Stimulated activated CD4-positive, alpha-beta T cell treated with anti-CD3 and anti-CD28 coated beads, Interleukin-12 subunit alpha, Interleukin-12 subunit beta, amount 100 ng/mL, for 48 hours (primary cell): Measurements from ENCODE around the gene DOCK4.

Source experiments
- DNase-seq, 3 donors: peaks; one replicate each; pipeline ENCODE4 v3.0.0-alpha.2; 2020; ENCODE audit warnings: low read depth in 2 of 3, low spot score in 1 of 3

The DOCK4 gene

GRCh38 chr7:112084520-112084971 is 121.7 kb downstream of the DOCK4 start:
- no peak for DNase-seq

- DNase-seq, result no peak
Measured at GRCh38 chr7:112083776-112084355, 122.3 kb downstream of the DOCK4 start.

GRCh38 chr7:112082306-112082705 is 123.9 kb downstream of the DOCK4 start:
- no peak for DNase-seq

GRCh38 chr7:112081778-112082177 is 124.4 kb downstream of the DOCK4 start:
- no peak for DNase-seq

GRCh38 chr7:112080978-112081377 is 125.2 kb downstream of the DOCK4 start:
- no peak for DNase-seq

- no peak for DNase-seq
Measured at GRCh38 chr7:112080441-112080840, 125.8 kb downstream of the DOCK4 start.

- DNase-seq, result no peak
Measured at GRCh38 chr7:112079673-112080072, 126.5 kb downstream of the DOCK4 start.

- no peak for DNase-seq
Measured at GRCh38 chr7:112079122-112079521, 127.1 kb downstream of the DOCK4 start.

- DNase-seq, result no peak
Measured at GRCh38 chr7:112076324-112076723, 129.9 kb downstream of the DOCK4 start.

- no peak for DNase-seq
Measured at GRCh38 chr7:112074464-112074863, 131.7 kb downstream of the DOCK4 start.

- DNase-seq, result no peak
Measured at GRCh38 chr7:112073530-112073929, 132.7 kb downstream of the DOCK4 start.

- no peak for DNase-seq
Measured at GRCh38 chr7:112072541-112073245, 133.5 kb downstream of the DOCK4 start.

- DNase-seq, result no peak
Measured at GRCh38 chr7:112071856-112072255, 134.3 kb downstream of the DOCK4 start.

- DNase-seq, result no peak
Measured at GRCh38 chr7:112070674-112071256, 135.4 kb downstream of the DOCK4 start.

GRCh38 chr7:112069879-112070321 is 136.3 kb downstream of the DOCK4 start:
- DNase-seq, result no peak

- DNase-seq, result no peak
Measured at GRCh38 chr7:112068967-112069366, 137.2 kb downstream of the DOCK4 start.

- no peak for DNase-seq
Measured at GRCh38 chr7:112067632-112068540, 138.3 kb downstream of the DOCK4 start.

GRCh38 chr7:112067200-112067599 is 139.0 kb downstream of the DOCK4 start:
- no peak for DNase-seq

GRCh38 chr7:112065758-112066157 is 140.4 kb downstream of the DOCK4 start:
- DNase-seq, result no peak

- no peak for DNase-seq
Measured at GRCh38 chr7:112064627-112065385, 141.4 kb downstream of the DOCK4 start.

GRCh38 chr7:112063974-112064373 is 142.2 kb downstream of the DOCK4 start:
- DNase-seq, result no peak
